Measurements from ENCODE around the gene PTHLH.

PTHLH gene

GRCh38 chr12:27965411-27965810, 7.1 kb downstream of the PTHLH start:
- no peaks in the 10 kb centered on the region for H3K9me3 ChIP-seq
- no peaks in the 10 kb centered on the region for H3K36me3 ChIP-seq
- peaks cover 0 to 42% (median 15%) of the 10 kb centered on the region in 4 donors for H3K4me1 ChIP-seq
- H3K27me3 ChIP-seq, result peaks cover 0 to 16% of the 10 kb centered on the region in 2 donors
- no peak for DNase-seq
- no peak overlapping the region for H3K27ac ChIP-seq
- intact Hi-C loops (cut with DNase I; ENCODE audit: low total_unique reads), result no loop called here
- H3K4me3 ChIP-seq, result no peak overlapping the region
- TF ChIP-seq CTCF (IDR thresholded peaks at IDR 0.05), result no peak

GRCh38 chr12:27964123-27964522, 8.4 kb downstream of the PTHLH start:
- TF ChIP-seq CTCF (IDR thresholded peaks at IDR 0.05), result no peak
- DNase-seq, result no peak
- Histone ChIP-seq H3K36me3 (no peaks in the 10 kb centered on the region), H3K4me3 (no peak overlapping the region), H3K4me1 (peaks cover 0 to 32% (median 6%) of the 10 kb centered on the region in 4 donors), H3K27ac (no peak overlapping the region), H3K9me3 (no peaks in the 10 kb centered on the region), H3K27me3 (peaks cover 0 to 14% of the 10 kb centered on the region in 2 donors)
- intact Hi-C loops (cut with DNase I; ENCODE audit: low total_unique reads), result no loop called here

- intact Hi-C loops (cut with DNase I; ENCODE audit: low total_unique reads), result no loop called here
- H3K36me3 ChIP-seq, result no peaks in the 10 kb centered on the region
- no peak for TF ChIP-seq CTCF (IDR thresholded peaks at IDR 0.05)
- H3K27ac ChIP-seq, result no peak overlapping the region
- H3K9me3 ChIP-seq, result no peaks in the 10 kb centered on the region
- no peak overlapping the region for H3K4me3 ChIP-seq
- DNase-seq, result no peak
- H3K4me1 ChIP-seq, result peaks cover 0 to 1% (median 0%) of the 10 kb centered on the region in 4 donors
- H3K27me3 ChIP-seq, result peaks cover 0 to 2% of the 10 kb centered on the region in 2 donors
Measured at GRCh38 chr12:27960821-27961220, 11.7 kb downstream of the PTHLH start.

- no peak for TF ChIP-seq CTCF (IDR thresholded peaks at IDR 0.05)
- no peaks in the 10 kb centered on the region for H3K9me3 ChIP-seq
- H3K36me3 ChIP-seq, result no peaks in the 10 kb centered on the region
- no peak overlapping the region for H3K27ac ChIP-seq
- H3K4me3 ChIP-seq, result no peak overlapping the region
- H3K4me1 ChIP-seq, result no peaks in the 10 kb centered on the region
- DNase-seq, result no peak
- no peaks in the 10 kb centered on the region for H3K27me3 ChIP-seq
- intact Hi-C loops (cut with DNase I; ENCODE audit: low total_unique reads), result no loop called here
Measured at GRCh38 chr12:27958675-27959074, 13.9 kb downstream of the PTHLH start.

GRCh38 chr12:27957366-27957765, 15.2 kb downstream of the PTHLH start:
- Histone ChIP-seq H3K27me3 (no peaks in the 10 kb centered on the region), H3K27ac (no peak overlapping the region), H3K36me3 (no peaks in the 10 kb centered on the region), H3K9me3 (no peaks in the 10 kb centered on the region), H3K4me3 (no peak overlapping the region), H3K4me1 (no peaks in the 10 kb centered on the region)
- intact Hi-C loops (cut with DNase I; ENCODE audit: low total_unique reads), result no loop called here
- DNase-seq, result no peak
- TF ChIP-seq CTCF (IDR thresholded peaks at IDR 0.05), result no peak

- no peaks in the 10 kb centered on the region for H3K9me3 ChIP-seq
- H3K4me3 ChIP-seq, result no peak overlapping the region
- H3K27me3 ChIP-seq, result no peaks in the 10 kb centered on the region
- no peak overlapping the region for H3K27ac ChIP-seq
- intact Hi-C loops (cut with DNase I; ENCODE audit: low total_unique reads), result no loop called here
- H3K4me1 ChIP-seq, result no peaks in the 10 kb centered on the region
- TF ChIP-seq CTCF (IDR thresholded peaks at IDR 0.05), result no peak
- H3K36me3 ChIP-seq, result no peaks in the 10 kb centered on the region
- DNase-seq, result no peak
Measured at GRCh38 chr12:27953817-27954216, 18.7 kb downstream of the PTHLH start.

All from tibial artery (tissue), 4 donors.